Activated CD8-positive, alpha-beta T cell treated with anti-CD3 and anti-CD28 coated beads for 36 hours (primary cell): ENCODE measurements around the gene PRPF38A. TPM values are rescaled to one million over a fixed set of nuclear protein-coding genes. Genes with fewer than 3 reads are reported as not detected.

ENCODE experiments used
- ATAC-seq: fragments of 200-7000 bp; cut with Tn5 transposase; one replicate; pipeline ENCODE4 v1.10.0; 2021; ENCODE audit warnings: mild to moderate bottlenecking, moderate library complexity
- CTCF ChIA-PET: fragments of 350-600 bp; sonication (Branson Sonifier 250); formaldehyde crosslinking; loops from one replicate; lab custom pipeline; 2021; ENCODE audit warnings: antibody characterized with exemption; lab: Charles Lee
- POLR2A ChIA-PET: fragments of 350-600 bp; sonication (Branson Sonifier 250); formaldehyde crosslinking; loops from one replicate; lab custom pipeline; 2021; ENCODE audit warnings: antibody characterized with exemption; lab: Charles Lee
- DNase-seq: peaks from one replicate; pipeline ENCODE4 v3.0.0-alpha.2; 2020
- H3K27ac Mint-ChIP-seq: one replicate; pipeline ENCODE4 v1.8.0; 2021; ENCODE audit warnings: mild to moderate bottlenecking, mixed read lengths
- H3K27me3 Mint-ChIP-seq: one replicate; pipeline ENCODE4 v1.8.0; 2021; ENCODE audit warnings: mixed read lengths
- H3K36me3 Mint-ChIP-seq: one replicate; pipeline ENCODE4 v1.8.0; 2021; ENCODE audit warnings: low read depth, mixed read lengths
- H3K4me1 Mint-ChIP-seq: one replicate; pipeline ENCODE4 v1.8.0; 2021; ENCODE audit warnings: low read depth, mixed read lengths
- H3K4me3 Mint-ChIP-seq: one replicate; pipeline ENCODE4 v1.8.0; 2021; ENCODE audit warnings: mild to moderate bottlenecking, moderate library complexity, mixed read lengths
- H3K9me3 Mint-ChIP-seq: one replicate; pipeline ENCODE4 v1.8.0; 2021; ENCODE audit warnings: mixed read lengths
- CTCF ChIP-seq: fragments of 200-600 bp; IDR thresholded peaks from one replicate; pipeline ENCODE4 v1.8.0; 2022; ENCODE audit warnings: antibody characterized with exemption, mild to moderate bottlenecking
- intact Hi-C: fragments of 100-400 bp; cut with micrococcal nuclease; formaldehyde crosslinking; loops from one replicate; pipeline ENCODE4 v1.10.0; 2022
- total RNA-seq, 2 experiments: library from RNA; stranded (reverse); gene quantifications; one replicate each; pipeline ENCODE4 v1.2.3, GENCODE V29; 2021

The PRPF38A gene
- total RNA-seq, 2 experiments from 2014 or later: 81.3 to 85.8 TPM

GRCh38 chr1:52404975-52405338 lies 555 bp downstream of the PRPF38A start:
- CTCF ChIA-PET: interaction anchor here (0.8 to 2.2 kb wide), 7 partner anchors 8 to 282 kb away, joined by 3 to 15 read pairs (median 3); no protein-coding TSS in a partner anchor
- peak overlapping the region; percentile 100 for H3K27ac Mint-ChIP-seq
- peaks cover 45% of the 10 kb centered on the region for H3K4me1 Mint-ChIP-seq
- intact Hi-C loops: loop anchor here (10.0 kb wide), 1 partner anchor 250 kb away; no protein-coding TSS in a partner anchor
- DNase-seq (no peak), ATAC-seq (no peak)
- TF ChIP-seq CTCF: no peak
- POLR2A ChIA-PET: interaction anchor here (0.9 to 3.0 kb wide), 13 partner anchors 8 to 283 kb away, joined by 3 to 21 read pairs (median 9); partner anchors contain the start of genes SHISAL2A and TUT4
- no peaks in the 10 kb centered on the region for H3K27me3 Mint-ChIP-seq
- H3K4me3 Mint-ChIP-seq: peak overlapping the region; percentile 98
- no peaks in the 10 kb centered on the region for H3K9me3 Mint-ChIP-seq
- peaks cover 65% of the 10 kb centered on the region for H3K36me3 Mint-ChIP-seq

GRCh38 chr1:52413410-52413989 lies 9.1 kb downstream of the PRPF38A start:
- no peaks in the 10 kb centered on the region for H3K9me3 Mint-ChIP-seq
- no peak for ATAC-seq
- peaks cover 72% of the 10 kb centered on the region for H3K36me3 Mint-ChIP-seq
- H3K4me1 Mint-ChIP-seq: peaks cover 13% of the 10 kb centered on the region
- no peak for TF ChIP-seq CTCF
- no peak for DNase-seq
- ChIA-PET CTCF (interaction anchor here (0.7 kb wide), 2 partner anchors 9 to 157 kb away, joined by 3 read pairs; partner anchors contain the start of genes ORC1 and PRPF38A), POLR2A (interaction anchor here (1.0 to 1.9 kb wide), 3 partner anchors 9 to 13 kb away, joined by 3 to 12 read pairs (median 3); partner anchors contain the start of genes ORC1 and PRPF38A)
- no peaks in the 10 kb centered on the region for H3K27me3 Mint-ChIP-seq
- intact Hi-C loops: no loop called here
- H3K27ac Mint-ChIP-seq: no peak overlapping the region
- no peak overlapping the region for H3K4me3 Mint-ChIP-seq

GRCh38 chr1:52414942-52415341 lies 10.5 kb downstream of the PRPF38A start:
- ChIA-PET POLR2A (interaction anchor here (1.5 to 2.0 kb wide), 2 partner anchors 8 to 11 kb away, joined by 3 to 12 read pairs; partner anchors contain the start of genes ORC1 and PRPF38A), CTCF (interaction anchor here (1.4 to 1.5 kb wide), 2 partner anchors 9 to 271 kb away, joined by 3 read pairs; no protein-coding TSS in a partner anchor)
- TF ChIP-seq CTCF: no peak
- Mint-ChIP-seq H3K4me3 (no peak overlapping the region), H3K27me3 (no peaks in the 10 kb centered on the region), H3K4me1 (peaks cover 21% of the 10 kb centered on the region), H3K9me3 (no peaks in the 10 kb centered on the region), H3K27ac (no peak overlapping the region), H3K36me3 (peaks cover 73% of the 10 kb centered on the region)
- intact Hi-C loops: no loop called here
- no peak for ATAC-seq
- DNase-seq: no peak

- no peak overlapping the region for H3K27ac Mint-ChIP-seq
- CTCF ChIA-PET: no interaction called here
- peaks cover 64% of the 10 kb centered on the region for H3K36me3 Mint-ChIP-seq
- ATAC-seq (no peak), DNase-seq (no peak)
- peaks cover 23% of the 10 kb centered on the region for H3K4me1 Mint-ChIP-seq
- POLR2A ChIA-PET: interaction anchor here (0.6 to 2.1 kb wide), 2 partner anchors 12 to 49 kb away, joined by 4 to 9 read pairs; partner anchors contain the start of genes ORC1 and PRPF38A
- H3K4me3 Mint-ChIP-seq: no peak overlapping the region
- intact Hi-C loops: no loop called here
- no peak for TF ChIP-seq CTCF
- H3K27me3 Mint-ChIP-seq: no peaks in the 10 kb centered on the region
- no peaks in the 10 kb centered on the region for H3K9me3 Mint-ChIP-seq
Observed at GRCh38 chr1:52416811-52417210, 12.4 kb downstream of the PRPF38A start.

- peaks cover 53% of the 10 kb centered on the region for H3K36me3 Mint-ChIP-seq
- POLR2A ChIA-PET: interaction anchor here (1.2 kb wide), 1 partner anchor 16 kb away, joined by 7 read pairs; the partner anchor contains the start of genes ORC1 and PRPF38A
Observed at GRCh38 chr1:52420713-52421112, 16.3 kb downstream of the PRPF38A start.

More at GRCh38 chr1:52420713-52421112, 16.3 kb downstream of the PRPF38A start:
- no peak for DNase-seq
- H3K9me3 Mint-ChIP-seq: no peaks in the 10 kb centered on the region
- TF ChIP-seq CTCF: no peak
- peaks cover 38% of the 10 kb centered on the region for H3K4me1 Mint-ChIP-seq
- intact Hi-C loops: loop anchor here (10.0 kb wide), 2 partner anchors 134 to 264 kb away; partner anchors contain the start of gene TUT4
- no peak for ATAC-seq
- CTCF ChIA-PET: no interaction called here
- no peak overlapping the region for H3K4me3 Mint-ChIP-seq
- H3K27ac Mint-ChIP-seq: no peak overlapping the region
- H3K27me3 Mint-ChIP-seq: no peaks in the 10 kb centered on the region
